OCI-LY3 (cell line): Measurements from ENCODE around the gene SYNPO2.

Experiments used
- CTCF ChIP-seq: fragments of 200-600, 300-600 bp; sonication (generic); IDR thresholded peaks from 2 replicates; pipeline ENCODE4 v1.5.1; 2014; ENCODE audit warnings: antibody characterized with exemption, low read length, low read depth
- EZH2phosphoT487 ChIP-seq: fragments of 200-600 bp; shearing (Covaris generic); IDR thresholded peaks from 2 replicates; pipeline ENCODE4 v1.6.1; 2018; ENCODE audit warnings: antibody characterized with exemption, mixed run types, low read depth

- TF ChIP-seq CTCF: no peak
- no peak for TF ChIP-seq EZH2phosphoT487
These were observed 136.8 kb downstream of the SYNPO2 start for GRCh38 chr4:119025420-119025819.
